HEK293 (cell line): ENCODE results near the gene CAMKV.
"Not testable (repeated sequence)": the region's sequence is repeated elsewhere in the genome, so short reads cannot be mapped to it uniquely, and the experiment has no call there.

Experiments
- CTCF ChIA-PET: fragments of 350-600 bp; formaldehyde crosslinking; extraction: SDS; loops from one replicate; lab custom pipeline; 2021; ENCODE audit warnings: antibody characterized with exemption; lab: Yijun Ruan, JAX
- POLR2A ChIA-PET: fragments of 300-600 bp; formaldehyde crosslinking; extraction: SDS; loops from one replicate; lab custom pipeline; 2020; ENCODE audit warnings: antibody characterized with exemption, inconsistent platforms; lab: Yijun Ruan, JAX
- H3K27ac ChIP-seq: fragments of 200-500 bp; sonication (Bioruptor generic); 2 replicates; pipeline ENCODE4 v1.5.1; 2014; ENCODE audit warnings: low read depth, low read length, control low read depth, inconsistent platforms; ENCODE audit errors: extremely low read depth
- H3K36me3 ChIP-seq, 2 experiments: fragments of 200-500 bp in 1 of 2; sonication (Bioruptor generic) in 1 of 2; 1 replicate in 1 of 2; 2 replicates in 1 of 2; pipeline ENCODE4 v1.5.1; 2014 to 2017; ENCODE audit warnings: inconsistent platforms in 2 of 2, low read length in 2 of 2; ENCODE audit not compliant: control insufficient read depth in 2 of 2, insufficient read depth in 1 of 2
- H3K4me1 ChIP-seq: fragments of 200-500 bp; sonication (Bioruptor generic); 2 replicates; pipeline ENCODE4 v1.5.1; 2014; ENCODE audit warnings: mild to moderate bottlenecking, low read length, inconsistent platforms; ENCODE audit not compliant: control insufficient read depth, insufficient read depth
- H3K4me3 ChIP-seq: 2 replicates; pipeline ENCODE4 v1.5.1; 2011; ENCODE audit warnings: low read depth, mild to moderate bottlenecking, control low read depth, low read length, moderate library complexity
- H3K9me3 ChIP-seq: fragments of 200-500 bp; sonication (Bioruptor generic); 2 replicates; pipeline ENCODE4 v1.5.1; 2014; ENCODE audit warnings: low read depth, low read length, inconsistent platforms; ENCODE audit not compliant: control insufficient read depth, insufficient read depth
- AEBP2 ChIP-seq: fragments of 450-650 bp; formaldehyde crosslinking; IDR thresholded peaks from 2 replicates; pipeline ENCODE4 v1.5.1; 2016; ENCODE audit warnings: missing biosample characterization, missing genetic modification characterization, borderline replicate concordance
- BCL6B ChIP-seq: fragments of 450-650 bp; formaldehyde crosslinking; IDR thresholded peaks from 2 replicates; pipeline ENCODE4 v1.5.1; 2017; ENCODE audit warnings: missing biosample characterization, missing genetic modification characterization
- CTCF ChIP-seq: fragments of 450-650 bp; formaldehyde crosslinking; IDR thresholded peaks from 2 replicates; pipeline ENCODE4 v1.5.1; 2016; ENCODE audit warnings: missing biosample characterization, missing genetic modification characterization
- EGR2 ChIP-seq: fragments of 450-650 bp; formaldehyde crosslinking; IDR thresholded peaks from 2 replicates; pipeline ENCODE4 v1.5.1; 2016; ENCODE audit warnings: low read depth, missing biosample characterization, missing genetic modification characterization
- GLIS1 ChIP-seq: fragments of 450-650 bp; formaldehyde crosslinking; IDR thresholded peaks from 2 replicates; pipeline ENCODE4 v1.5.1; 2016; ENCODE audit warnings: missing biosample characterization, missing genetic modification characterization
- GLIS2 ChIP-seq: fragments of 450-650 bp; formaldehyde crosslinking; IDR thresholded peaks from 2 replicates; pipeline ENCODE4 v1.5.1; 2016; ENCODE audit warnings: missing biosample characterization, missing genetic modification characterization
- PATZ1 ChIP-seq: fragments of 450-650 bp; formaldehyde crosslinking; IDR thresholded peaks from 2 replicates; pipeline ENCODE4 v1.5.1; 2016; ENCODE audit warnings: missing biosample characterization, missing genetic modification characterization
- YY2 ChIP-seq: fragments of 450-650 bp; formaldehyde crosslinking; IDR thresholded peaks from 2 replicates; pipeline ENCODE4 v1.5.1; 2016; ENCODE audit warnings: missing biosample characterization, missing genetic modification characterization
- ZBTB17 ChIP-seq: fragments of 450-650 bp; formaldehyde crosslinking; IDR thresholded peaks from 2 replicates; pipeline ENCODE4 v1.5.1; 2016; ENCODE audit warnings: missing biosample characterization, missing genetic modification characterization
- ZBTB48 ChIP-seq: fragments of 450-650 bp; formaldehyde crosslinking; IDR thresholded peaks from 2 replicates; pipeline ENCODE4 v1.5.1; 2016; ENCODE audit warnings: missing biosample characterization, missing genetic modification characterization
- ZFHX2 ChIP-seq: fragments of 450-650 bp; formaldehyde crosslinking; conservative IDR thresholded peaks from 2 replicates; pipeline ENCODE4 v1.5.1; 2016; ENCODE audit warnings: missing biosample characterization, missing genetic modification characterization
- ZNF239 ChIP-seq: fragments of 450-650 bp; formaldehyde crosslinking; IDR thresholded peaks from 2 replicates; pipeline ENCODE4 v1.5.1; 2016; ENCODE audit warnings: missing biosample characterization, missing genetic modification characterization
- ZNF335 ChIP-seq: fragments of 450-650 bp; formaldehyde crosslinking; conservative IDR thresholded peaks from 2 replicates; pipeline ENCODE4 v1.5.1; 2016; ENCODE audit warnings: missing biosample characterization, missing genetic modification characterization
- ZNF398 ChIP-seq: fragments of 450-650 bp; formaldehyde crosslinking; IDR thresholded peaks from 2 replicates; pipeline ENCODE4 v1.5.1; 2017; ENCODE audit warnings: missing biosample characterization, missing genetic modification characterization
- ZNF513 ChIP-seq: fragments of 450-650 bp; IDR thresholded peaks from 2 replicates; pipeline ENCODE4 v1.5.1; 2018; ENCODE audit warnings: missing biosample characterization, missing genetic modification characterization
- ZNF530 ChIP-seq: fragments of 450-650 bp; formaldehyde crosslinking; IDR thresholded peaks from 2 replicates; pipeline ENCODE4 v1.5.1; 2016; ENCODE audit warnings: low read depth, missing biosample characterization, missing genetic modification characterization
- ZNF654 ChIP-seq: fragments of 450-650 bp; formaldehyde crosslinking; IDR thresholded peaks from 2 replicates; pipeline ENCODE4 v1.5.1; 2016; ENCODE audit warnings: low read depth, missing biosample characterization, missing genetic modification characterization
- ZNF660 ChIP-seq: fragments of 450-650 bp; IDR thresholded peaks from 2 replicates; pipeline ENCODE4 v1.5.1; 2018; ENCODE audit warnings: missing biosample characterization, mild to moderate bottlenecking, missing genetic modification characterization

Gene CAMKV

GRCh38 chr3:49906073-49906743, 36.5 kb upstream of the CAMKV start:
- Histone ChIP-seq H3K4me3 (no peak overlapping the region), H3K36me3 (peaks cover 0 to 19% of the 10 kb centered on the region in 2 experiments; a peak in 1 of 3 replicates), H3K9me3 (no peaks in the 10 kb centered on the region), H3K4me1 (no peaks in the 10 kb centered on the region), H3K27ac (no peak overlapping the region)
- POLR2A ChIA-PET: no interaction called here
- CTCF ChIA-PET: interaction anchor here (0.6 to 1.8 kb wide), 17 partner anchors 9 to 364 kb away, joined by 3 to 9 read pairs (median 3); partner anchors contain the start of genes INKA1, RBM6 and TRAIP
- TF ChIP-seq GLIS1 (tag by site-specific recombination): no peak
- peak; percentile 35; the same call in 1 of the 2 replicates for TF ChIP-seq ZNF398 (tag by site-specific recombination)
- TF ChIP-seq AEBP2 (tag by site-specific recombination): no peak
- no peak for TF ChIP-seq ZNF513 (tag by site-specific recombination)
- TF ChIP-seq ZNF660 (tag by site-specific recombination): no peak
- 0 out of 2 replicates have a peak, but pooled peaks have one; percentile 27 for TF ChIP-seq CTCF (tag by site-specific recombination)
- TF ChIP-seq PATZ1 (tag by site-specific recombination): 0 out of 2 replicates have a peak, but pooled peaks have one; percentile 32
- TF ChIP-seq YY2 (tag by site-specific recombination): no peak
- no peak for TF ChIP-seq BCL6B (tag by site-specific recombination)
- no peak for TF ChIP-seq ZBTB48 (tag by site-specific recombination)
- no peak for TF ChIP-seq ZNF239 (tag by site-specific recombination)
- peak; percentile 76 for TF ChIP-seq ZFHX2 (tag by site-specific recombination)
- no peak for TF ChIP-seq ZBTB17 (tag by site-specific recombination)
- no peak for TF ChIP-seq ZNF530 (tag by site-specific recombination)
- peak; percentile 60 for TF ChIP-seq ZNF654 (tag by site-specific recombination)
- TF ChIP-seq EGR2 (tag by site-specific recombination): peak; percentile 40; the same call in 1 of the 2 replicates
- TF ChIP-seq GLIS2: peak; percentile 31; the same call in 1 of the 2 replicates
- TF ChIP-seq ZNF335 (tag by site-specific recombination): peak; percentile 60

- H3K4me1 ChIP-seq, H3K4me3 ChIP-seq, H3K27ac ChIP-seq, H3K9me3 ChIP-seq, POLR2A ChIA-PET, H3K36me3 ChIP-seq: not testable (repeated sequence)
- CTCF ChIA-PET: interaction anchor here (0.7 kb wide), 3 partner anchors 46 to 102 kb away, joined by 3 read pairs; no protein-coding TSS in a partner anchor
Observed at GRCh38 chr3:49904448-49904847, 34.7 kb upstream of the CAMKV start.
